Adrenal gland (tissue), 5 donors: Measurements from ENCODE around the gene TBC1D30.

Experiments
- POLR2A ChIP-seq, 2 donors: fragments of 450-650 bp; IDR thresholded peaks; one replicate each; pipeline ENCODE4 v1.6.1; 2017; ENCODE audit warnings: antibody characterized with exemption in 2 of 2, mild to moderate bottlenecking in 2 of 2, moderate library complexity in 1 of 2
- TF ChIP-seq, protein P1 (sequence below), 6 experiments: fragments of 450-650 bp in 4 of 6; fragments of 200-600 bp in 2 of 6; sonication (generic) in 1 of 6; IDR thresholded peaks; 1 replicate in 5 of 6; 2 replicates in 1 of 6; pipeline versions ENCODE4 v1.5.1 to v1.8.0; 2016 to 2021; ENCODE audit warnings: antibody characterized with exemption in 6 of 6, mild to moderate bottlenecking in 2 of 6, moderate library complexity in 1 of 6
- donor health status: DM: no; HTN: no; CAD: no.

GRCh38 chr12:64923536-64923935 lies 99.1 kb downstream of the TBC1D30 start:
- TF ChIP-seq, protein P1, sequence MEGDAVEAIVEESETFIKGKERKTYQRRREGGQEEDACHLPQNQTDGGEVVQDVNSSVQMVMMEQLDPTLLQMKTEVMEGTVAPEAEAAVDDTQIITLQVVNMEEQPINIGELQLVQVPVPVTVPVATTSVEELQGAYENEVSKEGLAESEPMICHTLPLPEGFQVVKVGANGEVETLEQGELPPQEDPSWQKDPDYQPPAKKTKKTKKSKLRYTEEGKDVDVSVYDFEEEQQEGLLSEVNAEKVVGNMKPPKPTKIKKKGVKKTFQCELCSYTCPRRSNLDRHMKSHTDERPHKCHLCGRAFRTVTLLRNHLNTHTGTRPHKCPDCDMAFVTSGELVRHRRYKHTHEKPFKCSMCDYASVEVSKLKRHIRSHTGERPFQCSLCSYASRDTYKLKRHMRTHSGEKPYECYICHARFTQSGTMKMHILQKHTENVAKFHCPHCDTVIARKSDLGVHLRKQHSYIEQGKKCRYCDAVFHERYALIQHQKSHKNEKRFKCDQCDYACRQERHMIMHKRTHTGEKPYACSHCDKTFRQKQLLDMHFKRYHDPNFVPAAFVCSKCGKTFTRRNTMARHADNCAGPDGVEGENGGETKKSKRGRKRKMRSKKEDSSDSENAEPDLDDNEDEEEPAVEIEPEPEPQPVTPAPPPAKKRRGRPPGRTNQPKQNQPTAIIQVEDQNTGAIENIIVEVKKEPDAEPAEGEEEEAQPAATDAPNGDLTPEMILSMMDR (IDR thresholded peaks at IDR 0.05) = no peak
- no peak for TF ChIP-seq POLR2A (IDR thresholded peaks at IDR 0.05)
